Measurements from ENCODE around the gene MCC.

DNA sequence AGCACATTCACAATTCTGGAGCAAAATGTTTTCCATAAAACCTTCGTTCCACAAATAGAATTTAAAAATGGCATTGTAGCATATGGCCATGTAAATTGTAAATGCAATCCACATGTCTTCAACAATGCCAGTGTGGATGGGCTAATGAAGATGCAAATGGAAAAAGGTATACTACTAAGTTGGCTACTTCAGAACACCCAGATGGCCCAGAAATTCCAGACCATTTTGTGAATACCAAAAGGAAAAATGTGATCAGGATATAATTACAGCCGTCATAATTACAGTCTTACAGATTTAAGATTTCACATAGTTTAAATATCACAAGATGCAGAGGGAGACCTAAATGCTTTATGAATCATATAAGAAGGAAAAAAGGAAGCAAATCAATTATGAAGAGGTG is 170.6 kb downstream of the MCC start:
- TF ChIP-seq, protein P1, sequence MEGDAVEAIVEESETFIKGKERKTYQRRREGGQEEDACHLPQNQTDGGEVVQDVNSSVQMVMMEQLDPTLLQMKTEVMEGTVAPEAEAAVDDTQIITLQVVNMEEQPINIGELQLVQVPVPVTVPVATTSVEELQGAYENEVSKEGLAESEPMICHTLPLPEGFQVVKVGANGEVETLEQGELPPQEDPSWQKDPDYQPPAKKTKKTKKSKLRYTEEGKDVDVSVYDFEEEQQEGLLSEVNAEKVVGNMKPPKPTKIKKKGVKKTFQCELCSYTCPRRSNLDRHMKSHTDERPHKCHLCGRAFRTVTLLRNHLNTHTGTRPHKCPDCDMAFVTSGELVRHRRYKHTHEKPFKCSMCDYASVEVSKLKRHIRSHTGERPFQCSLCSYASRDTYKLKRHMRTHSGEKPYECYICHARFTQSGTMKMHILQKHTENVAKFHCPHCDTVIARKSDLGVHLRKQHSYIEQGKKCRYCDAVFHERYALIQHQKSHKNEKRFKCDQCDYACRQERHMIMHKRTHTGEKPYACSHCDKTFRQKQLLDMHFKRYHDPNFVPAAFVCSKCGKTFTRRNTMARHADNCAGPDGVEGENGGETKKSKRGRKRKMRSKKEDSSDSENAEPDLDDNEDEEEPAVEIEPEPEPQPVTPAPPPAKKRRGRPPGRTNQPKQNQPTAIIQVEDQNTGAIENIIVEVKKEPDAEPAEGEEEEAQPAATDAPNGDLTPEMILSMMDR (IDR thresholded peaks at IDR 0.05): no peak
- TF ChIP-seq POLR2A (IDR thresholded peaks at IDR 0.05) (no peak), POLR2AphosphoS5 (IDR thresholded peaks at IDR 0.05; ENCODE audit: insufficient read depth in 1 of 2, low read depth in 1 of 2) (no peak)
